AG09319 (cell line): ENCODE results near the gene RHOT2.

Experiments
- DNase-seq: peaks from one replicate; pipeline ENCODE4 v3.0.0-alpha.2; 2010; ENCODE audit warnings: low read depth; ENCODE audit errors: extremely low read depth
- TF ChIP-seq, protein P1 (sequence below): IDR thresholded peaks from 2 replicates; pipeline ENCODE4 v1.5.1; 2011; ENCODE audit warnings: low read depth, mild to moderate bottlenecking, inconsistent platforms, low read length, moderate library complexity

RHOT2 gene

DNA sequence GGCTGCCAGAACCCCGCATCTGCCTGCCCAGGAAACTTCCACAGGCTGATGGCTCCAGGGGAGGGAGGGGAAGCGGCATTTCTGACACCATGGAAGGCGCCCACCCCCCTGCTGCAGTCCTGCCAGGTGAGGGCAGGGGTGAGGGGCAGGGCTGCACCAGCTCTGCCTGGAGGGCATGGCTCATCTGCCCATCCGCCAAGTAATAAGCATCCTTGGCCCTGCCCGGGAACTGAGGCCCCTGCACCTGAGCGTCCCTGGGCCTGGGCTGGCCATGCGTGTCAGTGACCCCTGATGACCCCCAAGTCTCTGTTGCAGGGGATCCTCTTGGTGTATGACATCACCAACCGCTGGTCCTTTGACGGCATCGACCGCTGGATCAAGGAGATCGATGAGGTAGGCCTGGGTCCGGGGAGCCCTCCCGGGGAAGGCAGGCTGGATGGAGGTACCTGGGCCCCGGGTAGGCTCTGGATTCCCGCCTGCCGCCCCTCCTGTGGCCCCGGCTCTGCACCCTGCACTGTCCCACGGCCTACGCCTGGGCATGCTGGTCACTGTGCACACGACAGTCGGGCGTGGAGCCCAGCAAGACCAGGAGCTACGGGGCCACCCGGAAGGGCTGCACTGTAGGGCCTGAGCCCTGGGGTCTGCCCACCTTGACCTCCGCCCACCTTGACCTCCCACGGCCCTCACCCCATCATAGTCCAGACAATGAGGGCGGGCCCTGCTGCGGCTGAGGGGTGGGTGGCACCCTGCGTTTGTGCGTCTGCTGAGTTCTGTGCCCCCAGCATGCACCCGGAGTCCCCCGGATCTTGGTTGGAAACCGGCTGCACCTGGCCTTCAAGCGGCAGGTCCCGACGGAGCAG is 42.6 kb upstream of the RHOT2 start:
- TF ChIP-seq, protein P1, sequence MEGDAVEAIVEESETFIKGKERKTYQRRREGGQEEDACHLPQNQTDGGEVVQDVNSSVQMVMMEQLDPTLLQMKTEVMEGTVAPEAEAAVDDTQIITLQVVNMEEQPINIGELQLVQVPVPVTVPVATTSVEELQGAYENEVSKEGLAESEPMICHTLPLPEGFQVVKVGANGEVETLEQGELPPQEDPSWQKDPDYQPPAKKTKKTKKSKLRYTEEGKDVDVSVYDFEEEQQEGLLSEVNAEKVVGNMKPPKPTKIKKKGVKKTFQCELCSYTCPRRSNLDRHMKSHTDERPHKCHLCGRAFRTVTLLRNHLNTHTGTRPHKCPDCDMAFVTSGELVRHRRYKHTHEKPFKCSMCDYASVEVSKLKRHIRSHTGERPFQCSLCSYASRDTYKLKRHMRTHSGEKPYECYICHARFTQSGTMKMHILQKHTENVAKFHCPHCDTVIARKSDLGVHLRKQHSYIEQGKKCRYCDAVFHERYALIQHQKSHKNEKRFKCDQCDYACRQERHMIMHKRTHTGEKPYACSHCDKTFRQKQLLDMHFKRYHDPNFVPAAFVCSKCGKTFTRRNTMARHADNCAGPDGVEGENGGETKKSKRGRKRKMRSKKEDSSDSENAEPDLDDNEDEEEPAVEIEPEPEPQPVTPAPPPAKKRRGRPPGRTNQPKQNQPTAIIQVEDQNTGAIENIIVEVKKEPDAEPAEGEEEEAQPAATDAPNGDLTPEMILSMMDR = no peak
- DNase-seq = no peak

DNA sequence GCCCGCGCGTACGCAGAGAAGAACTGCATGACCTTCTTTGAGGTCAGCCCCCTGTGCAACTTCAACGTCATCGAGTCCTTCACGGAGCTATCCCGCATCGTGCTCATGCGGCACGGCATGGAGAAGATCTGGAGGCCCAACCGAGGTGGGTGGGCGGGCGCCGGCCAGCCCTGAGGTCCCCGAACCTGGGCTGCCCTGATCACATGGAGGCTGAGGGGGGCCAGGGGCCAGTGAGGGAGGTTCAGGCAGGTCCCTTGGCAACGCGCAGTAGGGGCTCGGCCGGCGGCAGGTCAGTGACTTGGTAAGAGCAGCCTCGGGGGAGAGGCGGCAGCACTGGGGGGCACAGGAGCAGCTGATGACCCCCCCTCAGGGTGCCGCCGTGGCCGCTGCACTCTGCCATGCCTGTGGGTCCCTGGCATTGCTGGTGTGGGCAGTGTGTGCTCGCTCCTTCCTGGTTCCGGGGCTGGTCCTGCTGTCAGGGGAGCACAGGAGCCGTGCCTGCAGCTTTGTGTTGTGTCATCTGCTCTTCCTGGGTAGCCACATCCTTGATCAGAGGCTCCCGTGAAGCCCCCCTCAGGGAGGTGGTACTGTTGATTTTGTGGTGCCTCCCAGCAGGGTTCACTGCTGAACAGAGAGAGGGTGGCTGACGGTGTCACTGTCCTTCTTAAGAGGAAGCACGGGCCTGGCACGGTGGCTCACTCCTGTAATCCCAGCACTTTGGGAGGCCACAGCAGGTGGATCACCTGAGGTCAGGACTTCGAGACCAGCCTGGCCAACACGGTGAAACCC is 41.8 kb upstream of the RHOT2 start:
- DNase-seq = no peak
- TF ChIP-seq, protein P1 = no peak

DNA sequence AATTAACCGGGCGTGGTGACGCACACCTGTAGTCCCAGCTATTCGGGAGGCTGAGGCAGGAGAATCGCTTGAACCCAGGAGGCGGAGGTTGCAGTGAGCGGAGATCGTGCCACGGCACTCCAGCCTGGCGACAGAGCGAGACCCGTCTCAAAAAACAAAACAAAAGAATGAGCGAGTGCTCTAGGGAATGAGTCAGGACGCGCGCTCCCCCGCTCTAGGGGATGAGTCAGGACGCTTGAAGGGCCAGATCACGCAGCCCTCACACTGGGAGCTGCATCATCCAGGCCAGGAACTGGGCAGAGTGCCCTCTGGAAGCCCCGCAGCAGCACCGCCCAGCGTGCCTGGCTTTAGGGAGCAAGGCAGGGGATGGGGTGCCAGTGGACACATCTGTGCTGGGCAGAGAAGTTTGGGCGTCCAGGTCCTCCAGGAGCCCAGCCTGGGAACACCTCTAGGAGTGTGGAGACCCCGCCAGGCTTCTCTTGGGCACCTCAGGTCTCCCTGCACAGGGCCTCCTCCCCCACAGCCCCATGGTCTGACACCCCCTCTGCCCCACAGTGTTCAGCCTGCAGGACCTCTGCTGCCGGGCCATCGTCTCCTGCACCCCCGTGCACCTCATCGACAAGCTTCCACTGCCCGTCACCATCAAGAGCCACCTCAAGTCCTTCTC is 41.0 kb upstream of the RHOT2 start:
- TF ChIP-seq, protein P1 = no peak
- DNase-seq = peak; percentile 89

DNA sequence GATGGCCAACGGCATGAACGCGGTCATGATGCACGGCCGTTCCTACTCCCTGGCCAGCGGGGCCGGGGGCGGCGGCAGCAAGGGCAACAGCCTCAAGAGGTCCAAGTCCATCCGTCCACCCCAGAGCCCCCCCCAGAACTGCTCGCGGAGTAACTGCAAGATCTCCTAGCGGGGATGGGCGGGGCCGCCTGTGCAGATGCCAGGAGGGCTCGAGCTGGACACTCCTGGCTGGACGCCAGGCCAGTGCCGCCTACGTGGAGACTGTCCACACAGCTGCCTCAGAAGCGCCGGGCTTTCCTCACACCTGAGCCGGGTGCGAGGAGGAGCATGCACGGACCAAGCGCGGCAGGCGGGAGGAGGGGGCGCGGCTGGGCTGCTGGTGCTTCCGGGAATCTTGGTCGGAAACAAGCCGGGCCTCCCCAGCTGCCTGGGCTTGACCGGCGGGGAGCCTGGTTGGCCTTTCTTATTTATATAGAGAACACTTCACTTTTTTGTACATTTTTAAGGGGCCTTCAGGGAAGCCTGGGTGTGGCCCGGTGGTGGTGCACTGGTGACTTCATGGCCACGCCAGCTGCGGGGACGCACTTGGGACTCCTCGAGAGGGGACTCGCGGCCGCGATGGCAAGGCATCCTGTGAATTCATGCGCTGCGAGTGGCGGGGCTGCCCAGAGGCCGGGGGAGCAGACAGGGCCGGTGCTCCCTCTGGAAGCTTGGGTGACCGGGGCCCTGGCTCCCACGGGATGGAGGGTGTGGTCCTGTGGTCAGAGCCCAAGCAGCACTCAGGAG is 40.3 kb upstream of the RHOT2 start:
- TF ChIP-seq, protein P1 = no peak
- no peak for DNase-seq

DNA sequence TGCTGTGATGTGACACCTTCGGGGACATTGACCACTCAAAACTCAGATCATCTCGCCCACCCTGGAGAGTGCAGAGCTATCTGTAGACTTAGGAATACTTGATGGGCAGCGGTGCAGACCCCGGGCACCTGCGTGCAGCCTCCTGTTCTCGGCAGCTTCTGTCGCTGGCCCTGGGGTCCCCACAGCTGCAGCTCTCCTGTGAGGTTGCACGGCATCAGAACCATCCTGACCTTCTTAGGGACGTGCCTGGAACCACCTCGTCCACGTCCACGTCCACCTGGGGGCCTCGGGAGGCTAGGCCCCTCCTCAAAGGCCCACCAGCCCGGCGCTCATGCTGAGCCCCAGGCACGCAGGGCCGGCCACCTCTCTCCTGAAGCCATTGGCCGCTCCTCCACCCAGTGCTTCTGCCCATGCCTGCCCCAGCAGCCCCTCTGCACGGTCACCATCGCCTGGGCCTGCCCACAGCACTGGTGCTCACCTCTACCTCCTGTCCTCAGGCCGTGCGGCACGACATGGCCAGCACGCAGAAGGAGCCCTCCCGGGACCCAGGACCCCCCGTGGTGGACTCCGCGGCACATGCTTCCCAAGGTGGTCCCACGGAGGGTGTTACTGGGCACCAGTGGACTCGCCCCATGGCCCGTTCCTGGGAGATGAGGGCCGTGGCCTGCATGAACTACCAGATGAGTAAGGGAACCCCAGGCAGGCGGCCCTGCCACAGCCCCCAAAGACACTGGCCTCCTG is 39.4 kb upstream of the RHOT2 start:
- DNase-seq = no peak
- TF ChIP-seq, protein P1 = no peak

DNA sequence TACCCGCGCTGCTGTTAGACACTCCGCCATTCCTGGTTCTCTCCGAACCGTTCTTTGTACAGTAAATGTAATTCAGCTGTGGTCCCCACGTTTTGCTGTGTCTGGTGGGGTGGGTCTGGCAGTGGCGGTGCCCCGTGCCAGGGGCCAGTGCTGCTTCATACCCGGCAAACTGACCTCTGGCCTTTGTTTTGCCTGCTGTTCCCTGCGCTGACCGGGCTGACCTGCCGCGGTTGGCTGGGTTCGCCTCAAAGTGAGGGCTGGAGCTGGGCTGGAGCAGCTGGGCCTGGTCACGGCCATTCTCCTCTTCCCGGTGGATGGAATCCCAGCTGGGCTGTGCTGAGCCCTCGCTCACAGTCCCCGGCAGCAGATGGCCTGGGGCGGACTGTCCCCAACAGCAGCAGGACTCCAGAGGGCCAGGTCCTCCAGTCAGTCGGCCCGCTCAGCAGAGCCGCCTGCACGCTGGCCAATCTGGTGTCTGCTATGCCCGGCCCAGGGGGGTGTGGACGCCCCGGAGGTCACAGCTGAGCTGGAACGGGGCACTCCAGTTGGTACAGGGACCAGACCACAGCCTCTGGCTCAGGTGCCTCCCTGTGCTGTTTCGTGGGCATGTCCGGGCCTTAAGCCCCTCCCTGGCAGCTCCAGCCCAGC is 38.6 kb upstream of the RHOT2 start:
- TF ChIP-seq, protein P1 = no peak
- no peak for DNase-seq
